ENCODE data around the gene ADAM23.

DNA sequence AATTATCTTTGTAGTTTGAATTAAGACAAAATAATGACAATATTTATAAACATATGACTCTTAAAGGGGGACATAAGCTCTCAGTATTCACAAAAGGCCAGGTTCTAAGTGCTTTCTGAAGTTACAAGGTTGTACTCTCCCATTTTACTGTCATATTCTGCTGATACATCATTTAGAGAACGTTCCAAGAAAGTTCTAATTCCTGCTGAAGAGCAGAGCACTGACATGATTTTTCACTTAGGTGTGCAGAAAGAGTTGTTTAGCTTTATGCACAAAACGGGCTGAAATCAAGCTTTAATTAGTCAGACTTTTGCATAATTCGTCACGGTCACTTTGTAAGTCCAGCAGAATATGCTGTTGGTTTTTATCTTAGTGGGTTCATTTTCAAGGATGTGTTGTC lies 37.3 kb downstream of the ADAM23 start:
- TF ChIP-seq TAF1 (IDR thresholded peaks at IDR 0.05; ENCODE audit: low read depth): no peak
- TF ChIP-seq, protein P1, sequence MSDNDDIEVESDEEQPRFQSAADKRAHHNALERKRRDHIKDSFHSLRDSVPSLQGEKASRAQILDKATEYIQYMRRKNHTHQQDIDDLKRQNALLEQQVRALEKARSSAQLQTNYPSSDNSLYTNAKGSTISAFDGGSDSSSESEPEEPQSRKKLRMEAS (IDR thresholded peaks at IDR 0.05): no peak
- TF ChIP-seq, protein P2, sequence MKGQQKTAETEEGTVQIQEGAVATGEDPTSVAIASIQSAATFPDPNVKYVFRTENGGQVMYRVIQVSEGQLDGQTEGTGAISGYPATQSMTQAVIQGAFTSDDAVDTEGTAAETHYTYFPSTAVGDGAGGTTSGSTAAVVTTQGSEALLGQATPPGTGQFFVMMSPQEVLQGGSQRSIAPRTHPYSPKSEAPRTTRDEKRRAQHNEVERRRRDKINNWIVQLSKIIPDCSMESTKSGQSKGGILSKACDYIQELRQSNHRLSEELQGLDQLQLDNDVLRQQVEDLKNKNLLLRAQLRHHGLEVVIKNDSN (IDR thresholded peaks at IDR 0.05): no peak
- TF ChIP-seq RAD21 (IDR thresholded peaks at IDR 0.05; ENCODE audit: low read depth): no peak
- TF ChIP-seq, protein P3, sequence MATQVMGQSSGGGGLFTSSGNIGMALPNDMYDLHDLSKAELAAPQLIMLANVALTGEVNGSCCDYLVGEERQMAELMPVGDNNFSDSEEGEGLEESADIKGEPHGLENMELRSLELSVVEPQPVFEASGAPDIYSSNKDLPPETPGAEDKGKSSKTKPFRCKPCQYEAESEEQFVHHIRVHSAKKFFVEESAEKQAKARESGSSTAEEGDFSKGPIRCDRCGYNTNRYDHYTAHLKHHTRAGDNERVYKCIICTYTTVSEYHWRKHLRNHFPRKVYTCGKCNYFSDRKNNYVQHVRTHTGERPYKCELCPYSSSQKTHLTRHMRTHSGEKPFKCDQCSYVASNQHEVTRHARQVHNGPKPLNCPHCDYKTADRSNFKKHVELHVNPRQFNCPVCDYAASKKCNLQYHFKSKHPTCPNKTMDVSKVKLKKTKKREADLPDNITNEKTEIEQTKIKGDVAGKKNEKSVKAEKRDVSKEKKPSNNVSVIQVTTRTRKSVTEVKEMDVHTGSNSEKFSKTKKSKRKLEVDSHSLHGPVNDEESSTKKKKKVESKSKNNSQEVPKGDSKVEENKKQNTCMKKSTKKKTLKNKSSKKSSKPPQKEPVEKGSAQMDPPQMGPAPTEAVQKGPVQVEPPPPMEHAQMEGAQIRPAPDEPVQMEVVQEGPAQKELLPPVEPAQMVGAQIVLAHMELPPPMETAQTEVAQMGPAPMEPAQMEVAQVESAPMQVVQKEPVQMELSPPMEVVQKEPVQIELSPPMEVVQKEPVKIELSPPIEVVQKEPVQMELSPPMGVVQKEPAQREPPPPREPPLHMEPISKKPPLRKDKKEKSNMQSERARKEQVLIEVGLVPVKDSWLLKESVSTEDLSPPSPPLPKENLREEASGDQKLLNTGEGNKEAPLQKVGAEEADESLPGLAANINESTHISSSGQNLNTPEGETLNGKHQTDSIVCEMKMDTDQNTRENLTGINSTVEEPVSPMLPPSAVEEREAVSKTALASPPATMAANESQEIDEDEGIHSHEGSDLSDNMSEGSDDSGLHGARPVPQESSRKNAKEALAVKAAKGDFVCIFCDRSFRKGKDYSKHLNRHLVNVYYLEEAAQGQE (IDR thresholded peaks at IDR 0.05; ENCODE audit: low read depth): no peak
- TF ChIP-seq YY1 (IDR thresholded peaks at IDR 0.05; ENCODE audit: low read depth): no peak
- no peak for TF ChIP-seq NFIC (IDR thresholded peaks at IDR 0.05)
- no peak for TF ChIP-seq TCF12 (IDR thresholded peaks at IDR 0.05; ENCODE audit: low read depth)

All from Ishikawa (cell line).